Bladder microvascular endothelial cell (primary cell): ENCODE data around the gene SLC25A5. TPM values are rescaled to one million over a fixed set of nuclear protein-coding genes. Genes with fewer than 3 reads are reported as not detected.

ENCODE experiments used
- total RNA-seq: library from RNA; depleted of rRNA; stranded (reverse); fragments of >200 nt; gene quantifications from 2 replicates; pipeline ENCODE4 v1.2.3, GENCODE V29; 2014

SLC25A5 gene
- 174 and 199 TPM in 2 replicates for total RNA-seq

GRCh38 chrX:119467842-119468550 lies at the start of gene SLC25A5:
SLC25A5 (plus strand) TSS chrX:119468444; CDS start chrX:119468516, 72 bp downstream.

Other genes with a start within 250 kb of the SLC25A5 start
- 80.7 and 88.4 TPM in 2 replicates for gene PGRMC1, start 232.2 kb upstream of the SLC25A5 start, total RNA-seq
- gene SLC25A43, start 69.1 kb upstream of the SLC25A5 start, total RNA-seq, result 7.3 and 14.2 TPM in 2 replicates
- 34.5 and 51.5 TPM in 2 replicates for gene STEEP1, start 97.0 kb downstream of the SLC25A5 start, total RNA-seq
- 16.5 and 31.5 TPM in 2 replicates for gene UBE2A, start 106.1 kb downstream of the SLC25A5 start, total RNA-seq
- gene NKRF, start 138.0 kb downstream of the SLC25A5 start, total RNA-seq, result 3.1 and 8.2 TPM in 2 replicates
- gene SEPTIN6, start 224.7 kb downstream of the SLC25A5 start, total RNA-seq, result 7.1 and 10.6 TPM in 2 replicates